Measurements from ENCODE around the gene BANP.
"Not testable (repeated sequence)": the region's sequence is repeated elsewhere in the genome, so short reads cannot be mapped to it uniquely, and the experiment has no call there.

Gene BANP

GRCh38 chr16:88033003-88033740 is 81.9 kb downstream of the BANP start:
- not testable (repeated sequence) for DNase-seq

- DNase-seq, result no peak
Measured at GRCh38 chr16:88034770-88035169, 83.5 kb downstream of the BANP start.

GRCh38 chr16:88035292-88035691 is 84.1 kb downstream of the BANP start:
- DNase-seq, result no peak

GRCh38 chr16:88035884-88036639 is 84.8 kb downstream of the BANP start:
- not testable (repeated sequence) for DNase-seq

- not testable (repeated sequence) for DNase-seq
Measured at GRCh38 chr16:88036640-88036996, 85.4 kb downstream of the BANP start.

GRCh38 chr16:88037359-88037758 is 86.1 kb downstream of the BANP start:
- not testable (repeated sequence) for DNase-seq

GRCh38 chr16:88037876-88038525 is 86.8 kb downstream of the BANP start:
- not testable (repeated sequence) for DNase-seq

- not testable (repeated sequence) for DNase-seq
Measured at GRCh38 chr16:88038526-88038908, 87.3 kb downstream of the BANP start.

- DNase-seq, result no peak
Measured at GRCh38 chr16:88039591-88039990, 88.4 kb downstream of the BANP start.

- not testable (repeated sequence) for DNase-seq
Measured at GRCh38 chr16:88040196-88040876, 89.1 kb downstream of the BANP start.

GRCh38 chr16:88040877-88041244 is 89.6 kb downstream of the BANP start:
- DNase-seq, result not testable (repeated sequence)

GRCh38 chr16:88041506-88041905 is 90.3 kb downstream of the BANP start:
- not testable (repeated sequence) for DNase-seq

- not testable (repeated sequence) for DNase-seq
Measured at GRCh38 chr16:88041986-88042562, 90.8 kb downstream of the BANP start.

GRCh38 chr16:88043208-88043910 is 92.1 kb downstream of the BANP start:
- DNase-seq, result not testable (repeated sequence)

GRCh38 chr16:88044121-88044581 is 92.9 kb downstream of the BANP start:
- peak; percentile 76 for DNase-seq

- DNase-seq, result not testable (repeated sequence)
Measured at GRCh38 chr16:88045361-88045760, 94.1 kb downstream of the BANP start.

GRCh38 chr16:88045820-88046303 is 94.6 kb downstream of the BANP start:
- DNase-seq, result peak; percentile 80

GRCh38 chr16:88047462-88047861 is 96.2 kb downstream of the BANP start:
- no peak for DNase-seq

GRCh38 chr16:88048985-88049384 is 97.8 kb downstream of the BANP start:
- no peak for DNase-seq

- DNase-seq, result no peak
Measured at GRCh38 chr16:88049561-88050545, 98.6 kb downstream of the BANP start.

Measured in suppressor macrophage treated with lipopolysaccharide for 4 hours (primary cell).